Skeletal muscle tissue (tissue), 4 donors: ENCODE results near the gene PFAS. TPM values are rescaled to one million over a fixed set of nuclear protein-coding genes. Genes with fewer than 3 reads are reported as not detected.

Experiments
- H3K27ac ChIP-seq: one replicate; pipeline ENCODE4 v1.7.0; 2013; ENCODE audit warnings: mild to moderate bottlenecking, low read depth, low read length, inconsistent platforms
- H3K27me3 ChIP-seq, 3 donors: one replicate each; pipeline ENCODE4 v1.7.0; 2013; ENCODE audit warnings: low read length in 3 of 3; ENCODE audit not compliant: control insufficient read depth in 3 of 3, insufficient read depth in 3 of 3
- H3K36me3 ChIP-seq, 3 donors: one replicate each; pipeline ENCODE4 v1.7.0; 2013; ENCODE audit warnings: low read length in 3 of 3; ENCODE audit not compliant: control insufficient read depth in 3 of 3, insufficient read depth in 3 of 3
- H3K4me1 ChIP-seq, 3 donors: one replicate each; pipeline ENCODE4 v1.7.0; 2013; ENCODE audit warnings: low read length in 3 of 3, mild to moderate bottlenecking in 3 of 3; ENCODE audit not compliant: control insufficient read depth in 3 of 3, insufficient read depth in 3 of 3
- H3K4me3 ChIP-seq, 3 donors: one replicate each; pipeline ENCODE4 v1.7.0; 2013; ENCODE audit warnings: low read length in 3 of 3
- H3K9ac ChIP-seq, 3 donors: one replicate each; pipeline ENCODE4 v1.7.0; 2013; ENCODE audit warnings: low read length in 3 of 3, mild to moderate bottlenecking in 3 of 3, moderate library complexity in 2 of 3, low read depth in 1 of 3
- H3K9me3 ChIP-seq, 3 donors: one replicate each; pipeline ENCODE4 v1.7.0; 2013; ENCODE audit warnings: low read length in 3 of 3; ENCODE audit not compliant: control insufficient read depth in 3 of 3
- total RNA-seq: library from RNA; depleted of rRNA; stranded (reverse); fragments of >200 nt; gene quantifications from one replicate; pipeline ENCODE4 v1.2.3, GENCODE V29; 2014
- donor health status: Osteomylitis.

PFAS gene
- total RNA-seq, 1 donor from 2014 or later: 16.7 TPM

DNA sequence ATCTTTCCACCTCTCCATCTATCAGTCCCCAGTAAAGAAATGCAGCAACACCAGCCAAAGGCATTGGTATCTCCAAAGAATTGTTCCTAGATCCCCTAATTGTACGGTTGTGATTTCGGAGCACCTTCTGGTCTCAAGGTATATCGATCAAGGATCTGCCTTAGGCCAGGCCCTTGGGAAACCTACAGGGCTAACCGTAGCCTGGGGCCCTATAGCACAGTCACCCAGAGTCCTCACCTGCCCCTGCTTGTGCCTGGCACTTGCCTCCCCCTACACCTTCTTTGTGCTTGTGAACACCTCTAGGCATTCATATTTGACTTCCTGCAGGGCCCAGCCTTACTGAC lies 21.9 kb upstream of the PFAS start:
- no peaks in the 10 kb centered on the region for H3K9me3 ChIP-seq
- H3K9ac ChIP-seq: peak overlapping the region in 1 of 3 donors; percentile 51
- peaks cover 19 to 26% (median 24%) of the 10 kb centered on the region in 3 donors for H3K4me1 ChIP-seq
- H3K27ac ChIP-seq: peak overlapping the region; percentile 54
- H3K36me3 ChIP-seq: peaks cover 43 to 49% (median 47%) of the 10 kb centered on the region in 3 donors
- peak overlapping the region; percentile 34 to 65 (median 49) for H3K4me3 ChIP-seq
- no peaks in the 10 kb centered on the region for H3K27me3 ChIP-seq

GRCh38 chr17:8231701-8232100 lies 17.4 kb upstream of the PFAS start:
- H3K4me3 ChIP-seq: no peak overlapping the region
- H3K36me3 ChIP-seq: peaks cover 81 to 88% (median 88%) of the 10 kb centered on the region in 3 donors
- no peak overlapping the region for H3K27ac ChIP-seq
- H3K9me3 ChIP-seq: no peaks in the 10 kb centered on the region
- H3K4me1 ChIP-seq: peaks cover 3 to 7% (median 6%) of the 10 kb centered on the region in 3 donors
- no peaks in the 10 kb centered on the region for H3K27me3 ChIP-seq
- no peak overlapping the region for H3K9ac ChIP-seq

DNA sequence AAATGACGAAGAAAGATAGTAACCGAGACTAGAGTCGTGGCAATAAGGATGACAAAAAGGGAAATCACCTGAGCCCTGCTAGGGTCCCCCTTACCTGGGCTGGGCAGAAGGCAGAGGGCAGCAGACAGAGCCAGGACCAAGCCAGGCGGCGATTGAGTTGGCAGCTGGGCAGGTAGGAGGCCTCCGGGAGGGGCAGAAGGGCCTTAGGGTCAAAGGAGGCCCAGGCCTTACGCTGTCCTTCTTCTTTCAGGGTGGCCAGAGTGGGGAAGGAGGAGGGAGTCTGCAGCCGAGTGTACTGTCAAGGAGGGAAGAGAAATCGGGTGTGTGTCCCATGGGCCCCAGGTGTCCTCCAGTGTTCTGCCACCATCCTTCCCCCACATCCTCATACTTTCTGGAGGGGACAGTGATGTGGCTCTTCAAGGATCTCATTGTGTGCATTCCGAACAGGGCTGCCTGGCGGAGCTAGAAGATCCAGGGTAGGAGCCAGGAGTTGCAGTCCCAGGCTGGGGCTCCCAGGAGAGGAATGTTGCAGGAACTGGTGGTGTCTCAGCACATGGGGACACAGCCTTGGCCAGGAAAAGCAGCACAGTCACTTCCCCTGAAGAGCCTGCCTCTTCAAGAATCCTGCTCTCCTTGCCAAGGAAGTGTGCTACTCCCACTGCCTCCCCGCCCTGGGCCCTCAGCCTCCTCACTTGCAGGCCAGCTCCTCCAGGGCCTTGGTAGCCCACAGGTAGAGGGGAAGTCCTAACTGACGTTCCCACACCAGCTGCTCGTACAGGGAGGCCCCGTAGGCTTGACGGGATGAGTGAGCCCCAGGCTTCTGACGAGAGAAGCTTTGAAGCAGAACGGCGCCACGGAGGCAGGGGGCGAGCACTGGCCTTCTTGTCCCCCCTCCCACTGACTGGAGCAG lies 14.5 kb upstream of the PFAS start:
- Histone ChIP-seq H3K4me3 (no peak overlapping the region), H3K9ac (no peak overlapping the region), H3K4me1 (no peaks in the 10 kb centered on the region), H3K36me3 (peaks cover 76 to 79% (median 78%) of the 10 kb centered on the region in 3 donors), H3K27me3 (no peaks in the 10 kb centered on the region), H3K27ac (no peak overlapping the region), H3K9me3 (no peaks in the 10 kb centered on the region)

DNA sequence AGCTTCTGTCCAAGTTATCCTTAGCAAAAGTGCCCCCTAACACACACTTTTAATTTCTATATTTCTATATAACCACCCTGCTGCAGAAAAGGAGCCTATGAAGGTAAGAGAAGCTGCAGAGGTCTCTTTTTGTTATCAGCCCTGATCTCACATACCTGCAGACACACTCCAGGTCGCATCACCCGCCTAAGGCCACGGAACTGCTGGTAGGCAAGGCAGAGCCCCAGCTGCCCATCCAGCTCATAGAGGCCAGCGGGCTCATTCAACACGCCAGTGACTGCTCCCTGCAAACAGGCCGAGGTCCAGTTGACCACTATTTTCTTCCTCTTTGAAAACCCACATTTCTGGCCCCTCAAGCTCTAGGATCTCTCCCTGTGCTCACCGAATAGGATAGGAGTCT lies 13.4 kb upstream of the PFAS start:
- Histone ChIP-seq H3K4me3 (no peak overlapping the region), H3K9me3 (no peaks in the 10 kb centered on the region), H3K27ac (no peak overlapping the region), H3K36me3 (peaks cover 69 to 72% (median 70%) of the 10 kb centered on the region in 3 donors), H3K27me3 (no peaks in the 10 kb centered on the region), H3K4me1 (no peaks in the 10 kb centered on the region), H3K9ac (no peak overlapping the region)

GRCh38 chr17:8237175-8237574 lies 11.9 kb upstream of the PFAS start:
- H3K4me1 ChIP-seq: no peaks in the 10 kb centered on the region
- peaks cover 56 to 60% (median 57%) of the 10 kb centered on the region in 3 donors for H3K36me3 ChIP-seq
- H3K9ac ChIP-seq: no peak overlapping the region
- no peaks in the 10 kb centered on the region for H3K9me3 ChIP-seq
- no peak overlapping the region for H3K27ac ChIP-seq
- H3K27me3 ChIP-seq: no peaks in the 10 kb centered on the region
- no peak overlapping the region for H3K4me3 ChIP-seq

DNA sequence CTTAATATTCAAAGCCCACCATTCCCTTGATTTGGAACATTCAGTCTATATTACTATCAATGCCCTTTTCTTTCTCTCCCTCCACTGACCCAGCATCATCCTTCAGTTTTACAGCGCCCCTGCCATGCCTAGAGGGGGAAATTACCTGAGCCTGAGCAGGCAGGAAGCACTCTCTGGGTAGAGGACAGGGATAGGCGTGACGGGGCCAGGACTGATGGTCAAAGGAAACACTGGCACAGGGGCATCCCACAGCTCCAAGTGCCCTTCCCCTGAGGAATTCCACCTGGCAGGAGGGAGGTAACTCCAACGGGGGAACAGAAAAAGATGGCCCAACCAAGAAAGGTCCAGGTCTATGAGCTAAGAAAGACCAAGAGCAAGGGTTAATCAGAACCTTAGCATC lies 11.2 kb upstream of the PFAS start:
- Histone ChIP-seq H3K4me1 (no peaks in the 10 kb centered on the region), H3K4me3 (no peak overlapping the region), H3K27ac (no peak overlapping the region), H3K9me3 (no peaks in the 10 kb centered on the region), H3K27me3 (no peaks in the 10 kb centered on the region), H3K9ac (no peak overlapping the region), H3K36me3 (peaks cover 49 to 53% (median 50%) of the 10 kb centered on the region in 3 donors)

DNA sequence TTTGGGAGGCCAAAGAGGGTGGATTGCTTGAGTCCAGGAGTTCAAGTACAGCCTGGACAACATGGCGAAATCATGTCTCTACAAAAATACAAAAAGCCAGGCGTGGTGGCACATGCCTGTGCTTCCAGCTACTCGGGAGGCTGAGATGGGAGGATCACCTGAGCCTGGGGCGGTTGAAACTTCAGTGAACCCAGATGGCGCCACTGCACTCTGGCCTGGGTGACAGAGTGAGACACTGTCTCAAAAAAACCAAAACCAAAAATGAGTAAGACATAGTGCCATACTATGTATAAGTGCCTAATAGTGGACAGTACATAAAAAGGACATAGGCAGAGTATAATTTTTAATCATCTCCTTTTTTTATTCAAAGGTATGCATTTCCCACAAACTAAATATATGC lies 5.3 kb upstream of the PFAS start:
- Histone ChIP-seq H3K4me1 (peaks cover 0 to 10% (median 5%) of the 10 kb centered on the region in 3 donors), H3K9ac (no peak overlapping the region), H3K9me3 (no peaks in the 10 kb centered on the region), H3K27ac (no peak overlapping the region), H3K36me3 (peaks cover 3 to 11% (median 9%) of the 10 kb centered on the region in 3 donors), H3K27me3 (no peaks in the 10 kb centered on the region), H3K4me3 (no peak overlapping the region)

DNA sequence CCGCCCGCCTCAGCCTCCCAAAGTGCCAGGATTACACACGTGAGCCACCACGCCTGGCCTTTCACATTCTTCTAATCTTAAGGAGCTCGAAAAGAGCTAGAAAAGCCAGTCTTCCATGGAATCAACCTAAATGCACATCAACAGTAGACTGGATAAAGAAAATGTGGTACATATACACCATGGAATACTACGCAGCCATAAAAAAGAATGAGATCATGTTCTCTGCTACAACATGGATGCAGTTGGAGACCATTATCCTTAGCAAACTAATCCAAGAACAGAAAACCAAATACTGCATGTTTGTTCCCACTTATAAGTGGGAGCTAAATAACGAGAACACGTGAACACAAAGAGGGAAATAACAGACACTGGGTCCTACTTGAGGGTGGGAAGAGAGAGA lies 4.3 kb upstream of the PFAS start:
- H3K4me1 ChIP-seq: peaks cover 4 to 18% (median 12%) of the 10 kb centered on the region in 3 donors
- no peak overlapping the region for H3K27ac ChIP-seq
- H3K4me3 ChIP-seq: no peak overlapping the region
- H3K9ac ChIP-seq: no peak overlapping the region
- H3K36me3 ChIP-seq: peaks cover 3 to 6% (median 5%) of the 10 kb centered on the region in 3 donors
- H3K27me3 ChIP-seq: no peaks in the 10 kb centered on the region
- no peaks in the 10 kb centered on the region for H3K9me3 ChIP-seq

GRCh38 chr17:8249621-8250500 lies 772 bp downstream of the PFAS start:
- Histone ChIP-seq H3K4me3 (peak overlapping the region; percentile 97 to 100 (median 100)), H3K36me3 (peaks cover 7 to 14% (median 10%) of the 10 kb centered on the region in 3 donors), H3K4me1 (peaks cover 8 to 23% (median 13%) of the 10 kb centered on the region in 3 donors), H3K9me3 (no peaks in the 10 kb centered on the region), H3K27ac (peak overlapping the region; percentile 90), H3K9ac (peak overlapping the region; percentile 82 to 94 (median 94)), H3K27me3 (no peaks in the 10 kb centered on the region)
